CD14-positive monocyte (primary cell): ENCODE data around the gene GOPC. TPM values are rescaled to one million over a fixed set of nuclear protein-coding genes. Genes with fewer than 3 reads are reported as not detected.

Source experiments
- DNase-seq, 3 donors: peaks; one replicate each; pipeline ENCODE4 v3.0.0-alpha.2; 2011 to 2022
- H2AFZ ChIP-seq: 2 replicates; pipeline ENCODE4 v1.6.0; 2012; ENCODE audit warnings: mild to moderate bottlenecking, low read depth, low read length, inconsistent platforms; ENCODE audit not compliant: insufficient read depth, poor library complexity, severe bottlenecking
- H3K27ac ChIP-seq, 2 donors: 1 replicate in 1 of 2; 2 replicates in 1 of 2; pipeline ENCODE4 v1.5.1; 2012 to 2013; ENCODE audit warnings: low read length in 2 of 2, control low read depth in 1 of 2, inconsistent platforms in 1 of 2, low read depth in 1 of 2, mild to moderate bottlenecking in 1 of 2
- H3K27me3 ChIP-seq, 2 donors: one replicate each; pipeline versions ENCODE4 v1.6.0 to v1.6.1; 2011 to 2013; ENCODE audit warnings: low read length in 2 of 2; ENCODE audit not compliant: control insufficient read depth in 2 of 2, insufficient read depth in 2 of 2
- H3K36me3 ChIP-seq, 2 donors: replicated peaks in 1 of 2; 1 replicate in 1 of 2; 2 replicates in 1 of 2; pipeline versions ENCODE4 v1.5.1 to v1.6.1; 2012 to 2013; ENCODE audit warnings: low read length in 2 of 2, control low read depth in 1 of 2, inconsistent platforms in 1 of 2, mild to moderate bottlenecking in 1 of 2; ENCODE audit not compliant: insufficient read depth in 2 of 2, control insufficient read depth in 1 of 2
- H3K4me1 ChIP-seq, 2 donors: 1 replicate in 1 of 2; 2 replicates in 1 of 2; pipeline versions ENCODE4 v1.5.1 to v1.6.1; 2012 to 2013; ENCODE audit warnings: low read length in 2 of 2, control low read depth in 1 of 2, inconsistent platforms in 1 of 2, mild to moderate bottlenecking in 1 of 2, moderate library complexity in 1 of 2; ENCODE audit not compliant: insufficient read depth in 2 of 2, control insufficient read depth in 1 of 2
- H3K4me2 ChIP-seq: replicated peaks from 2 replicates; pipeline ENCODE3; 2012; ENCODE audit warnings: low read length, moderate library complexity, mild to moderate bottlenecking; ENCODE audit not compliant: poor library complexity, severe bottlenecking; ENCODE audit errors: extremely low read depth
- H3K4me3 ChIP-seq, 3 experiments: fragments of 200-600 bp in 1 of 3; sonication (generic) in 1 of 3; replicated peaks in 1 of 3; 1 replicate in 2 of 3; 2 replicates in 1 of 3; pipeline ENCODE4 v1.5.1; 2011 to 2013; ENCODE audit warnings: low read length in 3 of 3, mild to moderate bottlenecking in 3 of 3, control low read depth in 2 of 3, low read depth in 2 of 3, inconsistent platforms in 1 of 3, moderate library complexity in 1 of 3
- H3K79me2 ChIP-seq: 2 replicates; pipeline ENCODE4 v1.6.0; 2012; ENCODE audit warnings: mild to moderate bottlenecking, control low read depth, inconsistent platforms, low read length, moderate library complexity; ENCODE audit not compliant: insufficient read depth
- H3K9ac ChIP-seq: 2 replicates; pipeline ENCODE4 v1.6.0; 2017; ENCODE audit warnings: low read length, mild to moderate bottlenecking; ENCODE audit not compliant: insufficient read depth, poor library complexity, severe bottlenecking
- H3K9me3 ChIP-seq, 2 donors: replicated peaks in 1 of 2; 1 replicate in 1 of 2; 2 replicates in 1 of 2; pipeline versions ENCODE4 v1.5.1 to v1.6.1; 2012 to 2013; ENCODE audit warnings: low read length in 2 of 2, control low read depth in 1 of 2; ENCODE audit not compliant: control insufficient read depth in 1 of 2, insufficient read depth in 1 of 2
- H4K20me1 ChIP-seq: 2 replicates; pipeline ENCODE4 v1.6.0; 2012; ENCODE audit warnings: mild to moderate bottlenecking, low read length, control low read depth, moderate library complexity; ENCODE audit not compliant: insufficient read depth
- H3K27ac Mint-ChIP-seq, 7 donors: one replicate each; pipeline ENCODE4 v1.8.0; 2020; ENCODE audit warnings: mild to moderate bottlenecking in 7 of 7, mixed read lengths in 7 of 7, moderate library complexity in 6 of 7, inconsistent platforms in 2 of 7
- H3K27me3 Mint-ChIP-seq, 3 donors: one replicate each; pipeline ENCODE4 v1.8.0; 2021 to 2022; ENCODE audit warnings: low read depth in 3 of 3, mild to moderate bottlenecking in 3 of 3, mixed read lengths in 3 of 3, moderate library complexity in 3 of 3, inconsistent platforms in 1 of 3
- H3K36me3 Mint-ChIP-seq, 2 donors: one replicate each; pipeline ENCODE4 v1.8.0; 2020; ENCODE audit warnings: mixed read lengths in 2 of 2, inconsistent platforms in 1 of 2, mild to moderate bottlenecking in 1 of 2
- H3K4me1 Mint-ChIP-seq: one replicate; pipeline ENCODE4 v1.8.0; 2020; ENCODE audit warnings: mild to moderate bottlenecking, mixed read lengths
- H3K4me3 Mint-ChIP-seq, 2 donors: one replicate each; pipeline ENCODE4 v1.8.0; 2020; ENCODE audit warnings: mild to moderate bottlenecking in 2 of 2, mixed read lengths in 2 of 2, moderate library complexity in 1 of 2
- H3K9me3 Mint-ChIP-seq, 7 donors: one replicate each; pipeline ENCODE4 v1.8.0; 2020 to 2022; ENCODE audit warnings: mixed read lengths in 7 of 7, mild to moderate bottlenecking in 6 of 7, moderate library complexity in 6 of 7, inconsistent platforms in 2 of 7
- WGBS: methylation state at CpG from one replicate; pipeline ENCODE4 v1.1.5; 2013; ENCODE audit warnings: missing lambda C conversion rate; ENCODE audit not compliant: insufficient coverage; 5-methylcytosine and 5-hydroxymethylcytosine counted together
- intact Hi-C, 2 donors: fragments of 100-400 bp; cut with micrococcal nuclease; formaldehyde crosslinking; loops; one replicate each; pipeline versions ENCODE4 v1.15.0 to v1.15.1; 2023
- polyA plus RNA-seq, 3 donors: library from polyadenylated mRNA; depleted of rRNA in 1 of 3; unstranded in 2 of 3; stranded (reverse) in 1 of 3; fragments of 300-500 nt in 2 of 3; fragments of >200 nt in 1 of 3; fragmentation: Illumina TruSeq in 2 of 3; gene quantifications; 1 replicate in 2 of 3; 2 replicates in 1 of 3; pipeline ENCODE4 v1.2.3, GENCODE V29; 2012 to 2021
- TF ChIP-seq, protein P1 (sequence below): fragments of 200-600 bp; IDR thresholded peaks from one replicate; pipeline ENCODE4 v1.8.0; 2022; ENCODE audit warnings: antibody characterized with exemption, mild to moderate bottlenecking

Gene GOPC
- polyA plus RNA-seq, 3 donors: 2.7 to 8.0 (median 5.2) TPM

DNA sequence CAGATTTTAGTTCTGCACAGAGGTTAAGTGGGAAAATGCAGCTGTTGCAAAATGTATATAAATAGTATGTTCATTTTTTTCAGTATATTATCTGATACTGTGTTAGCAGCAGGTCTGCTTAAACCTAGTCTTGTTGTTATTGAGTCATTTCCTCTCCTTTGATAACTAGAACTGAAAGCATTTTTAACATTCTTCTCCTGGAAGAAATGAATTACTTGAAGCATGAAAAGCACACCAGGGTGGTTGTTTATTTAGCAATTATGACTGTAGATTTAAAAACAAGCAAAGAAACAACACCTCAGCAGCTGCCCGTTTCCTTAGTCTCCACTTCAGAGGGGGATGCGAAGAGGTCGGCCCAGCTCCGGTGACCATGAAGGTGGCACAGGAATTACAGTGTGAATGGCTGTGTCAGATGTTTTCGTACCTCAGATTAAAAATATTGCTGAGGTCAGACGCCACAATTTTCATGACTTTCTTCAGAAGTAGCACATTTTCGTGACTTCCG lies 53.5 kb downstream of the GOPC start:
- no peak overlapping the region for H3K4me3 Mint-ChIP-seq
- intact Hi-C loops: no loop called here
- no peak overlapping the region for H3K27ac Mint-ChIP-seq
- H3K27me3 ChIP-seq: peaks cover 0 to 5% of the 10 kb centered on the region in 2 donors
- peaks cover 24 to 25% of the 10 kb centered on the region in 2 donors for H3K36me3 Mint-ChIP-seq
- no peaks in the 10 kb centered on the region for H3K9me3 ChIP-seq
- no peaks in the 10 kb centered on the region for H3K79me2 ChIP-seq
- no peak for DNase-seq
- 100% methylated on average over 7 of the region's 8 CpGs for WGBS
- H3K9me3 Mint-ChIP-seq: no peaks in the 10 kb centered on the region
- H3K4me2 ChIP-seq: no peak overlapping the region
- peaks cover 4 to 15% (median 9%) of the 10 kb centered on the region in 3 donors for H3K27me3 Mint-ChIP-seq
- H3K27ac ChIP-seq: no peak overlapping the region
- no peak overlapping the region for H3K4me3 ChIP-seq
- H3K36me3 ChIP-seq: no peaks in the 10 kb centered on the region
- H4K20me1 ChIP-seq: no peaks in the 10 kb centered on the region
- H3K9ac ChIP-seq: no peak overlapping the region
- TF ChIP-seq, protein P1, sequence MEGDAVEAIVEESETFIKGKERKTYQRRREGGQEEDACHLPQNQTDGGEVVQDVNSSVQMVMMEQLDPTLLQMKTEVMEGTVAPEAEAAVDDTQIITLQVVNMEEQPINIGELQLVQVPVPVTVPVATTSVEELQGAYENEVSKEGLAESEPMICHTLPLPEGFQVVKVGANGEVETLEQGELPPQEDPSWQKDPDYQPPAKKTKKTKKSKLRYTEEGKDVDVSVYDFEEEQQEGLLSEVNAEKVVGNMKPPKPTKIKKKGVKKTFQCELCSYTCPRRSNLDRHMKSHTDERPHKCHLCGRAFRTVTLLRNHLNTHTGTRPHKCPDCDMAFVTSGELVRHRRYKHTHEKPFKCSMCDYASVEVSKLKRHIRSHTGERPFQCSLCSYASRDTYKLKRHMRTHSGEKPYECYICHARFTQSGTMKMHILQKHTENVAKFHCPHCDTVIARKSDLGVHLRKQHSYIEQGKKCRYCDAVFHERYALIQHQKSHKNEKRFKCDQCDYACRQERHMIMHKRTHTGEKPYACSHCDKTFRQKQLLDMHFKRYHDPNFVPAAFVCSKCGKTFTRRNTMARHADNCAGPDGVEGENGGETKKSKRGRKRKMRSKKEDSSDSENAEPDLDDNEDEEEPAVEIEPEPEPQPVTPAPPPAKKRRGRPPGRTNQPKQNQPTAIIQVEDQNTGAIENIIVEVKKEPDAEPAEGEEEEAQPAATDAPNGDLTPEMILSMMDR: no peak
- H3K4me1 Mint-ChIP-seq: peaks cover 12% of the 10 kb centered on the region
- H3K4me1 ChIP-seq: peaks cover 7 to 14% of the 10 kb centered on the region in 2 donors
- no peak overlapping the region for H2AFZ ChIP-seq

DNA sequence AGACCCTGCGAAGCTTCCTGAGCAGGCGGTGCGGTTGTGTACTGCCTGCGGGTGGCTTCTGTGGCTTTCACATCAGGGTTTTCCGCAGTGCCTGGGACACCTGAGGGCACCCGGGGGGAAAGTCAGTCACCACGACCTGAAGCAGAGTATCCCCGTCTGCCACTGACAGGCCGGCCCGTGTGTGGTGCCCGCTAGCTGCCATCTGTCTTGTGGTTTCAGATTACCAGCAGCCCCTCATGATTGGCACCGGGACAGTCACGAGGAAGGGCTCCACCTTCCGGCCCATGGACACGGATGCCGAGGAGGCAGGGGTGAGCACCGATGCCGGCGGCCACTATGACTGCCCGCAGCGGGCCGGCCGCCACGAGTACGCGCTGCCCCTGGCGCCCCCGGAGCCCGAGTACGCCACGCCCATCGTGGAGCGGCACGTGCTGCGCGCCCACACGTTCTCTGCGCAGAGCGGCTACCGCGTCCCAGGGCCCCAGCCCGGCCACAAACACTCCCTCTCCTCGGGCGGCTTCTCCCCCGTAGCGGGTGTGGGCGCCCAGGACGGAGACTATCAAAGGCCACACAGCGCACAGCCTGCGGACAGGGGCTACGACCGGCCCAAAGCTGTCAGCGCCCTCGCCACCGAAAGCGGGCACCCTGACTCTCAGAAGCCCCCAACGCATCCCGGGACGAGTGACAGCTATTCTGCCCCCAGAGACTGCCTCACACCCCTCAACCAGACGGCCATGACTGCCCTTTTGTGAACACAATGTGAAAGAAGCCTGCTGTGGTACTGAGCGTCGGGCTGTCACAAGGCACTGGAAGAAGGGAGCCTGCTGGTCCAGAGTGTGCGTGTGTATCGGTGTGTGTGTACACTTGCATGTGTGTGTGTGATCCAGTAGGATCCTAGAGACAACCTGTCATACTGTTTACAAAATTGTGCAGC lies 54.4 kb downstream of the GOPC start:
- H3K9ac ChIP-seq: peak overlapping the region; percentile 66
- Mint-ChIP-seq H3K9me3 (no peaks in the 10 kb centered on the region), H3K27me3 (peaks cover 4 to 15% (median 9%) of the 10 kb centered on the region in 3 donors), H3K4me3 (peak overlapping the region; percentile 69 to 87), H3K4me1 (peaks cover 12% of the 10 kb centered on the region), H3K36me3 (peaks cover 24 to 25% of the 10 kb centered on the region in 2 donors), H3K27ac (peak overlapping the region in 3 of 7 donors; percentile 70 to 85 (median 72))
- H3K4me1 ChIP-seq: peaks cover 7 to 14% of the 10 kb centered on the region in 2 donors
- no peaks in the 10 kb centered on the region for H3K79me2 ChIP-seq
- no peaks in the 10 kb centered on the region for H3K36me3 ChIP-seq
- no peak overlapping the region for H3K27ac ChIP-seq
- peaks cover 0 to 5% of the 10 kb centered on the region in 2 donors for H3K27me3 ChIP-seq
- TF ChIP-seq, protein P1: no peak
- intact Hi-C loops: no loop called here
- peak; percentile 11 to 46 (median 14) for DNase-seq
- no peaks in the 10 kb centered on the region for H3K9me3 ChIP-seq
- peak overlapping the region; percentile 82 for H3K4me2 ChIP-seq
- peak overlapping the region; percentile 16 to 69 (median 18) for H3K4me3 ChIP-seq
- H4K20me1 ChIP-seq: no peaks in the 10 kb centered on the region
- WGBS: 19% methylated on average over 62 of the region's 64 CpGs
- H2AFZ ChIP-seq: peak overlapping the region; percentile 75
